C4-2B (cell line): ENCODE measurements around the gene SLC4A4.

ENCODE experiments used
- CTCF ChIP-seq: fragments of 450-650 bp; conservative IDR thresholded peaks from 2 replicates; pipeline ENCODE4 v1.5.1; 2017; ENCODE audit warnings: mild to moderate bottlenecking
- ZFX ChIP-seq: fragments of 450-650 bp; IDR thresholded peaks from 2 replicates; pipeline ENCODE4 v1.6.1; 2017

GRCh38 chr4:71498625-71499024 is 159.8 kb downstream of the SLC4A4 start:
- no peak for TF ChIP-seq CTCF
- no peak for TF ChIP-seq ZFX
